ENCODE data around the gene SLC25A53. TPM values are rescaled to one million over a fixed set of nuclear protein-coding genes. Genes with fewer than 3 reads are reported as not detected.
"Not testable (repeated sequence)": the region's sequence is repeated elsewhere in the genome, so short reads cannot be mapped to it uniquely, and the experiment has no call there.

SLC25A53 gene
- polyA plus RNA-seq, 3 donors: 5.9 to 9.6 (median 7.6) TPM

DNA sequence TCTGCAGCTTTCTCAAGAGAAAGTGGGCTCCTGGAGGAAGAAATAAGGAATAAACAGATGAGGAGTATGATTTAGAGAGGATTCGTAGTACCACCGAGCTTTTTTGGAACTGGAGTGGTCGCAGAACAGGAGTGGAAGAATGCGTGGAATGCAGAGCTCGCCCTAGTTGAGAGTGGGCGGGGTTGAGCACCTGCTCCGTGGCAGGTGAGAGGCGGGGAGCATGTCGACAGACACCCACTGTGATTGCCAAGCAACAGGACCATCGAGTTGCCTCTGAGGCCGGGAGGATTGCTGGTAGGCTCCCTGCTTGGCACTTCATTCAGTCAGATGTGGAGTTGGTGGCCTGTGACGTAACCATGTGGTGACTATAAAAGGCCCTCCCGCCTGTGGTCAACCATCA, 101.9 kb downstream of the SLC25A53 start:
- H3K27ac ChIP-seq (ENCODE audit: low read depth in 1 of 2, low read length in 2 of 2); H3K9me3 ChIP-seq (replicated peaks in 1 of 2; ENCODE audit: control insufficient read depth in 1 of 2, insufficient read depth in 1 of 2, low read length in 2 of 2); H3K79me2 ChIP-seq (ENCODE audit: insufficient read depth, low read length); H2AFZ ChIP-seq (ENCODE audit: insufficient read depth, low read depth, low read length, poor library complexity, severe bottlenecking); H3K27me3 ChIP-seq (ENCODE audit: control insufficient read depth in 2 of 2, insufficient read depth in 2 of 2, low read length in 2 of 2); DNase-seq; H3K4me1 Mint-ChIP-seq; H3K27ac Mint-ChIP-seq; H3K4me2 ChIP-seq (replicated peaks; ENCODE audit: extremely low read depth, low read length, poor library complexity, severe bottlenecking); H3K9me3 Mint-ChIP-seq; H3K4me3 ChIP-seq (replicated peaks in 1 of 3; ENCODE audit: low read depth in 2 of 3, low read length in 3 of 3); H3K4me1 ChIP-seq (ENCODE audit: control insufficient read depth in 1 of 2, insufficient read depth in 2 of 2, low read length in 2 of 2); H3K36me3 ChIP-seq (replicated peaks in 1 of 2; ENCODE audit: control insufficient read depth in 1 of 2, insufficient read depth in 2 of 2, low read length in 2 of 2); intact Hi-C loops (cut with micrococcal nuclease); H3K9ac ChIP-seq (ENCODE audit: insufficient read depth, low read length, poor library complexity, severe bottlenecking); H3K27me3 Mint-ChIP-seq (ENCODE audit: low read depth in 3 of 3); H3K36me3 Mint-ChIP-seq; H4K20me1 ChIP-seq (ENCODE audit: insufficient read depth, low read length); H3K4me3 Mint-ChIP-seq: not testable (repeated sequence)
- no CpG with 5 or more reads among the region's 13 CpGs for WGBS (ENCODE audit: insufficient coverage)

Other genes starting within 250 kb of the SLC25A53 start
- 1 to 10 TPM; 1.1 to 2.2 (median 2.0) TPM for gene TMSB15B, start 194.4 kb downstream of the SLC25A53 start, polyA plus RNA-seq
- gene H2BW1, start 143.3 kb downstream of the SLC25A53 start, polyA plus RNA-seq: not detected
- not detected for gene H2BW2, start 117.1 kb downstream of the SLC25A53 start, polyA plus RNA-seq
- under 1 TPM in 1 of 3 donors, not detected in 2; 0.21 TPM for gene TMSB15C, start 80.8 kb downstream of the SLC25A53 start, polyA plus RNA-seq
- gene ZCCHC18, start 44.5 kb downstream of the SLC25A53 start, polyA plus RNA-seq: not detected
- 1 to 10 TPM; 4.1 to 8.2 (median 5.0) TPM for gene FAM199X, start 9.4 kb upstream of the SLC25A53 start, polyA plus RNA-seq
- gene ESX1, start 97.9 kb upstream of the SLC25A53 start, polyA plus RNA-seq: not detected